Lower leg skin (tissue), 3 donors: ENCODE measurements around the gene MAP3K5.

ENCODE experiments used
- CTCF ChIP-seq, 3 donors: fragments of 450-650 bp; IDR thresholded peaks; one replicate each; pipeline ENCODE4 v1.5.1; 2016; ENCODE audit warnings: antibody characterized with exemption in 3 of 3, mild to moderate bottlenecking in 3 of 3, moderate library complexity in 2 of 3
- POLR2A ChIP-seq, 2 donors: fragments of 450-650 bp; IDR thresholded peaks; one replicate each; pipeline ENCODE4 v1.6.1; 2016 to 2017; ENCODE audit warnings: antibody characterized with exemption in 2 of 2, mild to moderate bottlenecking in 1 of 2, moderate library complexity in 1 of 2

DNA sequence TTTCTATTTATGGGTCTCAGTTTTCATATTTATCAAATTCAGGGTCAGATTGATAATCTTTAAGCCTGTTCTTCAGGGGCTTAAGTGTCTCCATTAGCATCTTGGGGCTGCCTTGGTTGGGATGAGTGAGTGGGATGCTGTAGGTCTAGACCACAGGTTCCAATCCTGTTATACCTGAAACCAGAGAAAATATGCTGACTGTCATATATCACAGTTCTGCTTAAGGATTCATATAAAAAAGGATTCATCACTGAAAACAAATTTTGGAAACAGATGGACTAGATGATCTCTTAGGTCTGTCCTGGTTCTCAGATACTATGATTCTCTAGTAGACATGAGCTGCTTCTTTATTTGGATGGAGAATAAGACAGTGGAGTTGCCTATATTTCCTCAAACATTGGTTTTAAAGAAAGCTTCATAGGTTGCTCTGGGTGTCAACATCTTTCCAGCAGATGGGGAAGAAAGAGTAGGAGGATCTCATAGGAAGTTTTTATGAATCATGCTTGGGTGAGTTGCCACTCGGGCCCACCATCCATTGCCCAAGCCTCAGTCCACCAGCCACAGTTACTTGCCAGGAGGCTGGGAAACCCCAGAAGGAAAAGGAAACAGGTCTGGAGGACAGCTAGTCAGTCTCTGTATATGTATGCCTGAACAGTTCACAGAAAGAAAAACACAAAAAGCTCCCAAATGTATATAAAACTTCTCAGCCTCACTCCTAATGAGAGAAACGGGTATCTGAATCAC, 199.2 kb downstream of the MAP3K5 start:
- TF ChIP-seq POLR2A (IDR thresholded peaks at IDR 0.05) (no peak), CTCF (IDR thresholded peaks at IDR 0.05) (no peak)
